Keratinocyte (primary cell): Measurements from ENCODE around the gene NEUROD1. TPM values are rescaled to one million over a fixed set of nuclear protein-coding genes. Genes with fewer than 3 reads are reported as not detected.

ENCODE experiments used
- DNase-seq: peaks from one replicate; pipeline ENCODE4 v3.0.0-alpha.2; 2011; ENCODE audit warnings: low read depth, missing footprints, low spot score
- FAIRE-seq: peaks from 2 replicates; lab custom pipeline; 2011; peaks lifted over from hg19 to GRCh38; lab: Jason Lieb, UNC
- H2AFZ ChIP-seq: 2 replicates; pipeline ENCODE4 v1.6.0; 2012; ENCODE audit warnings: low read length, control low read depth, inconsistent platforms; ENCODE audit not compliant: control insufficient read depth
- H3K27ac ChIP-seq: 2 replicates; pipeline ENCODE4 v1.5.1; 2011; ENCODE audit warnings: low read length; ENCODE audit not compliant: control insufficient read depth, insufficient read depth
- H3K27me3 ChIP-seq: 3 replicates; pipeline ENCODE4 v1.6.0; 2011; ENCODE audit warnings: low read length; ENCODE audit not compliant: control insufficient read depth, insufficient read depth; ENCODE audit errors: extremely low read depth
- H3K36me3 ChIP-seq, 2 experiments: 2 replicates in 1 of 2; 3 replicates in 1 of 2; pipeline ENCODE4 v1.5.1; 2011; ENCODE audit warnings: low read length in 2 of 2, mild to moderate bottlenecking in 1 of 2; ENCODE audit not compliant: control insufficient read depth in 2 of 2, insufficient read depth in 2 of 2; ENCODE audit errors: extremely low read depth in 1 of 2
- H3K4me1 ChIP-seq: 3 replicates; pipeline ENCODE4 v1.5.1; 2011; ENCODE audit warnings: low read length; ENCODE audit not compliant: control insufficient read depth, insufficient read depth; ENCODE audit errors: extremely low read depth
- H3K4me2 ChIP-seq: 3 replicates; pipeline ENCODE4 v1.6.0; 2011; ENCODE audit warnings: low read depth, low read length; ENCODE audit not compliant: control insufficient read depth, insufficient read depth; ENCODE audit errors: extremely low read depth
- H3K4me3 ChIP-seq, 3 experiments: fragments of 200-600 bp in 1 of 3; sonication (generic) in 1 of 3; 2 replicates in 2 of 3; 3 replicates in 1 of 3; pipeline ENCODE4 v1.5.1; 2011 to 2016; ENCODE audit warnings: low read length in 3 of 3, mild to moderate bottlenecking in 3 of 3, control low read depth in 2 of 3, inconsistent platforms in 1 of 3, low read depth in 1 of 3, mixed read lengths in 1 of 3, mixed run types in 1 of 3, moderate library complexity in 1 of 3; ENCODE audit not compliant: control insufficient read depth in 2 of 3, insufficient read depth in 2 of 3; ENCODE audit errors: extremely low read depth in 1 of 3
- H3K79me2 ChIP-seq: 2 replicates; pipeline ENCODE4 v1.6.0; 2012; ENCODE audit warnings: low read length; ENCODE audit not compliant: control insufficient read depth, insufficient read depth
- H3K9ac ChIP-seq: 3 replicates; pipeline ENCODE4 v1.6.0; 2011; ENCODE audit warnings: low read length; ENCODE audit not compliant: control insufficient read depth, insufficient read depth; ENCODE audit errors: extremely low read depth
- H3K9me1 ChIP-seq: 3 replicates; pipeline ENCODE4 v1.6.0; 2011; ENCODE audit warnings: low read length; ENCODE audit not compliant: control insufficient read depth, insufficient read depth; ENCODE audit errors: extremely low read depth
- H3K9me3 ChIP-seq: 2 replicates; pipeline ENCODE4 v1.5.1; 2012; ENCODE audit warnings: low read depth, low read length; ENCODE audit not compliant: control insufficient read depth
- H4K20me1 ChIP-seq: 3 replicates; pipeline ENCODE4 v1.6.0; 2011; ENCODE audit warnings: low read length; ENCODE audit not compliant: control insufficient read depth, insufficient read depth; ENCODE audit errors: extremely low read depth
- CTCF ChIP-seq, 3 experiments: IDR thresholded peaks in 1 of 3; conservative IDR thresholded peaks in 1 of 3; optimal IDR thresholded peaks in 1 of 3; 2 replicates in 2 of 3; 3 replicates in 1 of 3; pipeline versions ENCODE3 to v1.5.1; 2011; ENCODE audit warnings: low read length in 3 of 3, mild to moderate bottlenecking in 3 of 3, moderate library complexity in 2 of 3, control low read depth in 1 of 3, inconsistent platforms in 1 of 3; ENCODE audit not compliant: insufficient read depth in 2 of 3; ENCODE audit errors: extremely low read depth in 1 of 3
- EZH2 ChIP-seq: IDR thresholded peaks from one replicate; pipeline ENCODE4 v1.6.1; 2012; ENCODE audit warnings: inconsistent platforms, mild to moderate bottlenecking, low read length, moderate library complexity
- dilution Hi-C: fragments of 300-500 bp; cut with MboI; formaldehyde crosslinking; loops from one replicate; pipeline ENCODE4 v1.7.0; 2020; ENCODE audit warnings: low sequenced_read_pairs; ENCODE audit not compliant: extremely low pct_ligation_motif_present
- polyA plus RNA-seq, 5 experiments: library from polyadenylated mRNA; depleted of rRNA in 3 of 5; stranded (reverse) in 3 of 5; stranded (forward) in 1 of 5; unstranded in 1 of 5; fragments of >200 nt; gene quantifications; 1 replicate in 1 of 5; 2 replicates in 3 of 5; 3 replicates in 1 of 5; pipeline versions ENCODE4 v1.2.1 to v1.2.3, GENCODE V29; 2011 to 2012; ENCODE audit warnings: missing spikeins in 2 of 5, low read depth in 1 of 5, low replicate concordance in 1 of 5

The NEUROD1 gene
- polyA plus RNA-seq, 1 donor (not counting 4 experiments of a cell fraction or from before 2014, with no cell fraction given) = not detected

GRCh38 chr2:181672255-181673008 is 7.9 kb downstream of the NEUROD1 start:
- dilution Hi-C loops = no loop called here
- TF ChIP-seq CTCF (optimal IDR thresholded peaks at IDR 0.05 in 1 of 3, IDR thresholded peaks at IDR 0.05 in 1 of 3, conservative IDR thresholded peaks at IDR 0.05 in 1 of 3; ENCODE audit: extremely low read depth in 1 of 3, insufficient read depth in 2 of 3, low read length in 3 of 3) (no peak), EZH2 (no peak)
- Histone ChIP-seq H3K79me2 (no peaks in the 10 kb centered on the region), H4K20me1 (no peaks in the 10 kb centered on the region), H3K9ac (no peak overlapping the region), H3K9me3 (no peaks in the 10 kb centered on the region), H3K4me3 (no peak overlapping the region), H3K4me1 (no peaks in the 10 kb centered on the region), H3K4me2 (no peak overlapping the region), H3K27me3 (peaks cover 5% of the 10 kb centered on the region), H2AFZ (no peak overlapping the region), H3K27ac (no peak overlapping the region), H3K9me1 (no peaks in the 10 kb centered on the region), H3K36me3 (no peaks in the 10 kb centered on the region)
- no peak for DNase-seq
- no peak for FAIRE-seq

GRCh38 chr2:181670632-181671031 is 9.7 kb downstream of the NEUROD1 start:
- DNase-seq (no peak), FAIRE-seq (no peak)
- no peaks in the 10 kb centered on the region for H3K4me1 ChIP-seq
- no peaks in the 10 kb centered on the region for H4K20me1 ChIP-seq
- no peaks in the 10 kb centered on the region for H3K9me3 ChIP-seq
- no peaks in the 10 kb centered on the region for H3K9me1 ChIP-seq
- no peak overlapping the region for H3K4me2 ChIP-seq
- H3K79me2 ChIP-seq = no peaks in the 10 kb centered on the region
- H3K36me3 ChIP-seq = no peaks in the 10 kb centered on the region
- H3K9ac ChIP-seq = no peak overlapping the region
- H3K27ac ChIP-seq = no peak overlapping the region
- no peak overlapping the region for H2AFZ ChIP-seq
- dilution Hi-C loops = no loop called here
- TF ChIP-seq CTCF (optimal IDR thresholded peaks at IDR 0.05 in 1 of 3, IDR thresholded peaks at IDR 0.05 in 1 of 3, conservative IDR thresholded peaks at IDR 0.05 in 1 of 3; ENCODE audit: extremely low read depth in 1 of 3, insufficient read depth in 2 of 3, low read length in 3 of 3) = no peak
- TF ChIP-seq EZH2 = no peak
- no peak overlapping the region for H3K4me3 ChIP-seq
- H3K27me3 ChIP-seq = peaks cover 5% of the 10 kb centered on the region
